Suprapubic skin (tissue), 4 donors: Measurements from ENCODE around the gene ELL.

Experiments
- POLR2A ChIP-seq, 2 donors: fragments of 450-650 bp; IDR thresholded peaks; one replicate each; pipeline ENCODE4 v1.6.1; 2017; ENCODE audit warnings: antibody characterized with exemption in 2 of 2, mild to moderate bottlenecking in 2 of 2, moderate library complexity in 2 of 2
- POLR2AphosphoS5 ChIP-seq, 3 donors: sonication (generic); formaldehyde crosslinking; IDR thresholded peaks; one replicate each; pipeline ENCODE4 v1.6.1; 2017; ENCODE audit warnings: antibody characterized with exemption in 3 of 3

DNA sequence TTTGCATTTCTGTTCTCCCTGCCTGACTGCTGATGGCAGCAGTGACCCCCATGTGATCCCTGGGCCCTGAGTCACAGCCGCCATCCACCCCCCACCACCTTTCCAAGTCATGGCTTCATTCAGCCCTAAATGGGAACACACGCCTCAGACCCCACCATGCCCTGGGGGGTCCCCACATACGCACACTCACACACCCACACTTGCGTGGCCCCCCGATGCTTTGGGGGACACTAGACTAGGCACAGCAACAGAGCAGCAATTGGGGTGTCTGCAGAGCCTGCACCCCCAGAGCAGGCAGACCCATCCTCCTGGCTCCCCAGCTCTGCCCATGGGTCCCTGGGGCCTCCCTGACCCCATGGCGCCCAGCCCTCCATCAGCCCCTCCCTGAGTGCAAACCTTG is 78.5 kb downstream of the ELL start:
- TF ChIP-seq POLR2AphosphoS5 (IDR thresholded peaks at IDR 0.05) (no peak), POLR2A (IDR thresholded peaks at IDR 0.05) (no peak)
